ENCODE results near the gene DUSP28. TPM values are rescaled to one million over a fixed set of nuclear protein-coding genes. Genes with fewer than 3 reads are reported as not detected.

The DUSP28 gene
- total and polyA plus RNA-seq, 2 donors (not counting 1 experiment from before 2014, with no cell fraction given), result 19.0 to 19.1 TPM

GRCh38 chr2:240510513-240511210, 49.5 kb upstream of the DUSP28 start:
- TF ChIP-seq EZH2 (IDR thresholded peaks at IDR 0.05; ENCODE audit: borderline replicate concordance, insufficient read depth, low read depth, low read length, poor library complexity, severe bottlenecking), result no peak
- TF ChIP-seq CTCF (IDR thresholded peaks at IDR 0.05), result no peak
- peaks cover 12 to 14% of the 10 kb centered on the region in 2 donors for H3K4me1 ChIP-seq (ENCODE audit: control insufficient read depth in 2 of 2, insufficient read depth in 2 of 2, low read length in 2 of 2)
- H3K9me3 ChIP-seq (ENCODE audit: control extremely low read depth in 1 of 3, control insufficient read depth in 2 of 3, insufficient read depth in 1 of 3, low read length in 2 of 3), result peaks cover 0 to 3% (median 0%) of the 10 kb centered on the region in 3 donors
- POLR2A ChIA-PET, result no interaction called here
- no peak overlapping the region for H3K4me3 ChIP-seq (ENCODE audit: control extremely low read depth in 1 of 5, extremely low read depth in 1 of 5, insufficient read depth in 1 of 5, low read depth in 2 of 5, low read length in 4 of 5)
- no peak overlapping the region for H3K9ac ChIP-seq (ENCODE audit: low read length)
- H2AFZ ChIP-seq (ENCODE audit: insufficient read depth, low read depth, low read length, poor library complexity, severe bottlenecking), result no peak overlapping the region
- intact Hi-C loops (cut with micrococcal nuclease), result no loop called here
- Mint-ChIP-seq H3K27ac (no peak overlapping the region), H3K27me3 (no peaks in the 10 kb centered on the region), H3K4me1 (peaks cover 10% of the 10 kb centered on the region), H3K4me3 (no peak overlapping the region), H3K9me3 (ENCODE audit: insufficient read depth) (no peaks in the 10 kb centered on the region)
- no peak for ATAC-seq (ENCODE audit: low read depth)
- H3K27ac ChIP-seq (ENCODE audit: low read length in 2 of 2), result no peak overlapping the region
- no peak for DNase-seq
- peaks cover 7% of the 10 kb centered on the region for H4K20me1 ChIP-seq (ENCODE audit: control insufficient read depth, insufficient read depth, low read length, poor library complexity, severe bottlenecking)
- WGBS (ENCODE audit: insufficient coverage), result 91% methylated on average over 12 of the region's 12 CpGs
- H3K27me3 ChIP-seq (replicated peaks in 1 of 4; ENCODE audit: control extremely low read depth in 1 of 4, control insufficient read depth in 3 of 4, insufficient read depth in 4 of 4, low read length in 3 of 4), result no peaks in the 10 kb centered on the region
- no peak overlapping the region for H3K4me2 ChIP-seq (replicated peaks; ENCODE audit: low read depth, low read length, poor library complexity, severe bottlenecking)
- no peaks in the 10 kb centered on the region for H3K79me2 ChIP-seq (ENCODE audit: control insufficient read depth, insufficient read depth, low read length)
- peaks cover 1 to 10% of the 10 kb centered on the region in 2 experiments for H3K36me3 ChIP-seq (replicated peaks in 1 of 2; ENCODE audit: control extremely low read depth in 1 of 2, control insufficient read depth in 1 of 2, extremely low read depth in 1 of 2, insufficient read depth in 2 of 2, low read length in 1 of 2)
- CTCF ChIA-PET, result no interaction called here

GRCh38 chr2:240511351-240512108, 48.6 kb upstream of the DUSP28 start:
- H3K9me3 Mint-ChIP-seq (ENCODE audit: insufficient read depth), result no peaks in the 10 kb centered on the region
- WGBS (ENCODE audit: insufficient coverage), result 96% methylated on average over 24 of the region's 31 CpGs
- CTCF ChIA-PET, result interaction anchor here (1.8 kb wide), 1 partner anchor 75 kb away, joined by 4 read pairs; the partner anchor contains the start of gene CAPN10

More at GRCh38 chr2:240511351-240512108, 48.6 kb upstream of the DUSP28 start:
- intact Hi-C loops (cut with micrococcal nuclease), result no loop called here
- H3K4me2 ChIP-seq (replicated peaks; ENCODE audit: low read depth, low read length, poor library complexity, severe bottlenecking), result no peak overlapping the region
- H3K4me1 Mint-ChIP-seq, result peaks cover 10% of the 10 kb centered on the region
- no peak for TF ChIP-seq CTCF (IDR thresholded peaks at IDR 0.05)
- TF ChIP-seq EZH2 (IDR thresholded peaks at IDR 0.05; ENCODE audit: borderline replicate concordance, insufficient read depth, low read depth, low read length, poor library complexity, severe bottlenecking), result no peak
- no peak overlapping the region for H2AFZ ChIP-seq (ENCODE audit: insufficient read depth, low read depth, low read length, poor library complexity, severe bottlenecking)
- H3K27ac Mint-ChIP-seq, result no peak overlapping the region
- no peaks in the 10 kb centered on the region for H3K27me3 ChIP-seq (replicated peaks in 1 of 4; ENCODE audit: control extremely low read depth in 1 of 4, control insufficient read depth in 3 of 4, insufficient read depth in 4 of 4, low read length in 3 of 4)
- peaks cover 1 to 10% of the 10 kb centered on the region in 2 experiments for H3K36me3 ChIP-seq (replicated peaks in 1 of 2; ENCODE audit: control extremely low read depth in 1 of 2, control insufficient read depth in 1 of 2, extremely low read depth in 1 of 2, insufficient read depth in 2 of 2, low read length in 1 of 2)
- no peaks in the 10 kb centered on the region for H3K79me2 ChIP-seq (ENCODE audit: control insufficient read depth, insufficient read depth, low read length)
- POLR2A ChIA-PET, result no interaction called here
- peaks cover 12 to 14% of the 10 kb centered on the region in 2 donors for H3K4me1 ChIP-seq (ENCODE audit: control insufficient read depth in 2 of 2, insufficient read depth in 2 of 2, low read length in 2 of 2)
- peaks cover 0 to 3% (median 0%) of the 10 kb centered on the region in 3 donors for H3K9me3 ChIP-seq (ENCODE audit: control extremely low read depth in 1 of 3, control insufficient read depth in 2 of 3, insufficient read depth in 1 of 3, low read length in 2 of 3)
- H3K4me3 Mint-ChIP-seq, result no peak overlapping the region
- H3K27ac ChIP-seq (ENCODE audit: low read length in 2 of 2), result no peak overlapping the region
- H3K9ac ChIP-seq (ENCODE audit: low read length), result no peak overlapping the region
- H3K27me3 Mint-ChIP-seq, result no peaks in the 10 kb centered on the region
- H4K20me1 ChIP-seq (ENCODE audit: control insufficient read depth, insufficient read depth, low read length, poor library complexity, severe bottlenecking), result peaks cover 7% of the 10 kb centered on the region
- no peak overlapping the region for H3K4me3 ChIP-seq (ENCODE audit: control extremely low read depth in 1 of 5, extremely low read depth in 1 of 5, insufficient read depth in 1 of 5, low read depth in 2 of 5, low read length in 4 of 5)
- DNase-seq (no peak), ATAC-seq (ENCODE audit: low read depth) (no peak)

Measured in B cell (primary cell).